Psoas muscle (tissue), 8 donors: ENCODE measurements around the gene TSC22D3. TPM values are rescaled to one million over a fixed set of nuclear protein-coding genes. Genes with fewer than 3 reads are reported as not detected.

Source experiments
- ATAC-seq, 4 donors: fragments of 200-7000 bp; cut with Tn5 transposase; one replicate each; pipeline ENCODE4 v1.9.1; 2020; ENCODE audit warnings: moderate library complexity in 3 of 4, mild to moderate bottlenecking in 2 of 4
- DNase-seq, 2 donors: peaks; one replicate each; pipeline ENCODE4 v3.0.0-alpha.2; 2020
- H3K27ac ChIP-seq: fragments of 200-600 bp; one replicate; pipeline ENCODE4 v1.8.0; 2022
- H3K27me3 ChIP-seq, 3 donors: fragments of 200-600 bp in 1 of 3; one replicate each; pipeline versions ENCODE4 v1.6.1 to v1.8.0; 2013 to 2022; ENCODE audit warnings: low read length in 2 of 3, mild to moderate bottlenecking in 2 of 3, moderate library complexity in 1 of 3; ENCODE audit not compliant: insufficient read depth in 3 of 3
- H3K36me3 ChIP-seq, 2 donors: fragments of 200-600 bp in 1 of 2; one replicate each; pipeline versions ENCODE4 v1.6.1 to v1.8.0; 2013 to 2022; ENCODE audit warnings: low read depth in 1 of 2, mild to moderate bottlenecking in 1 of 2, moderate library complexity in 1 of 2; ENCODE audit not compliant: insufficient read depth in 1 of 2
- H3K4me1 ChIP-seq: fragments of 200-600 bp; one replicate; pipeline ENCODE4 v1.8.0; 2022
- H3K4me3 ChIP-seq: fragments of 200-600 bp; one replicate; pipeline ENCODE4 v1.8.0; 2022; ENCODE audit warnings: mild to moderate bottlenecking
- H3K9me3 ChIP-seq: fragments of 200-600 bp; one replicate; pipeline ENCODE4 v1.8.0; 2022
- CTCF ChIP-seq: fragments of 200-600 bp; IDR thresholded peaks from one replicate; pipeline ENCODE4 v1.8.0; 2022; ENCODE audit warnings: antibody characterized with exemption
- WGBS, 3 donors: extraction: QIAGEN DNeasy Blood & Tissue Kit; methylation state at CpG; one replicate each; pipeline versions ENCODE4 v1.1.6 to v1.1.7; 2013; 5-methylcytosine and 5-hydroxymethylcytosine counted together
- intact Hi-C, 2 donors: fragments of 100-400 bp; cut with DNase I; formaldehyde crosslinking; loops; one replicate each; pipeline versions ENCODE4 v1.11.0 to v1.14.2; 2022
- polyA plus RNA-seq, 3 donors: library from polyadenylated mRNA; stranded (reverse); fragments of 200-250 nt; gene quantifications; one replicate each; pipeline ENCODE4 v1.2.3, GENCODE V29; 2013
- total RNA-seq, 4 donors: library from RNA; stranded (reverse); fragmentation: NEBNext Ultra II Directional in 2 of 4; extraction: Animal tissue kit (Norgen Biotek cat#: 25700) in 2 of 4; gene quantifications; one replicate each; pipeline versions ENCODE4 v1.2.1 to v1.2.4, GENCODE V29; 2021 to 2023
- donor health status: healthy with polysubstance abuse.
- donor health status: DM: no; HTN: no; CAD: no; lungs with moderate emphysema.
- donor health status: Bipolar disorder and iron deficiency.
- donor health status: healthy.
- donor health status: DM: yes; HTN: yes; CAD: no.
- donor health status: DM: no; HTN: no; CAD: no.
- donor health status: DM: no; HTN: no; CAD: no.
- donor health status: DM: yes; HTN: yes; CAD: no.

Gene TSC22D3
- total and polyA plus RNA-seq, 7 donors, result 23.7 to 1,236 (median 310) TPM

GRCh38 chrX:107748506-107748905 is 27.1 kb downstream of the TSC22D3 start:
- H3K9me3 ChIP-seq, result no peaks in the 10 kb centered on the region

DNA sequence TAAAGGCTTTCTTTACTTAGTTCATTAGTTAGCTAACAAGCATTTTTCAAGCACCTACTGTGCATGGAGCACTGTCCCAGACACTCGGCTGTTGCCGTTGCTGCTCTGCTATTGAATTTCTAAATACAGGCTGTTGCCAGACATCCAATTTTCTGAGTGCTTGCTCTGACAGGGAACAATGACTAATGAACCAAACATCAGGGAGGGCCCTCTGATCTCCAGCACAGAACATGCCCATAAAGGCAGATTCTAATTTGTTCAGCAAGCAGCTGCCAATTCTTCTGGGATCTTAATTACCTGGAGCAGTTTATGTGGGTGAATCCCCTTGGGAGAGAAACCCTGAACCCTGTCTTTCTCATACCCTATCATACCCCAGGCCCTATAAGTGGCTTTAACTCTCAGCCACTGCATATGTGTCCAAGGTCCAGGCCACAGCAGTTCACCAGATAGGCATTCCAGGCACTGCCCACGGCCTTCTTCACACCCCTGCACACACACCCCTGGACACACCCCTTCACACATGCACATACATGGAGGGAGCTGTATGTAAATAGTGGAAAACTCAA is 27.9 kb downstream of the TSC22D3 start:
- H3K4me1 ChIP-seq, result peaks cover 68% of the 10 kb centered on the region
- ATAC-seq, result peak; percentile 82 to 89 (median 87)

More at GRCh38 chrX:107748506-107748905, 27.1 kb downstream of the TSC22D3 start:
- Histone ChIP-seq H3K4me3 (no peak overlapping the region), H3K27me3 (no peaks in the 10 kb centered on the region), H3K36me3 (no peaks in the 10 kb centered on the region), H3K27ac (peak overlapping the region; percentile 84), H3K4me1 (peaks cover 62% of the 10 kb centered on the region)
- DNase-seq (no peak), ATAC-seq (no peak)
- WGBS, 3 donors, result 55 to 63% (median 58%) methylated on average over 6 of the region's 6 CpGs
- intact Hi-C loops, result no loop called here
- no peak for TF ChIP-seq CTCF

GRCh38 chrX:107744868-107745267 is 30.7 kb downstream of the TSC22D3 start:
- H3K4me1 ChIP-seq, result peaks cover 76% of the 10 kb centered on the region
- intact Hi-C loops, result no loop called here
- ATAC-seq (no peak), DNase-seq (no peak)
- TF ChIP-seq CTCF, result no peak
- H3K27me3 ChIP-seq, result peaks cover 0 to 11% (median 0%) of the 10 kb centered on the region in 3 donors
- H3K4me3 ChIP-seq, result no peak overlapping the region
- 60 to 82% (median 69%) methylated on average over 2 of the region's 2 CpGs for WGBS, 3 donors
- H3K36me3 ChIP-seq, result no peaks in the 10 kb centered on the region
- H3K9me3 ChIP-seq, result no peaks in the 10 kb centered on the region
- no peak overlapping the region for H3K27ac ChIP-seq

More for the DNA sequence above, 27.9 kb downstream of the TSC22D3 start:
- TF ChIP-seq CTCF, result no peak
- Histone ChIP-seq H3K9me3 (no peaks in the 10 kb centered on the region), H3K4me3 (no peak overlapping the region), H3K27me3 (peaks cover 0 to 5% (median 0%) of the 10 kb centered on the region in 3 donors), H3K27ac (peak overlapping the region; percentile 84), H3K36me3 (no peaks in the 10 kb centered on the region)
- WGBS, 3 donors, result 10 to 20% (median 15%) methylated on average over 3 of the region's 3 CpGs
- DNase-seq, result no peak
- intact Hi-C loops, result no loop called here

DNA sequence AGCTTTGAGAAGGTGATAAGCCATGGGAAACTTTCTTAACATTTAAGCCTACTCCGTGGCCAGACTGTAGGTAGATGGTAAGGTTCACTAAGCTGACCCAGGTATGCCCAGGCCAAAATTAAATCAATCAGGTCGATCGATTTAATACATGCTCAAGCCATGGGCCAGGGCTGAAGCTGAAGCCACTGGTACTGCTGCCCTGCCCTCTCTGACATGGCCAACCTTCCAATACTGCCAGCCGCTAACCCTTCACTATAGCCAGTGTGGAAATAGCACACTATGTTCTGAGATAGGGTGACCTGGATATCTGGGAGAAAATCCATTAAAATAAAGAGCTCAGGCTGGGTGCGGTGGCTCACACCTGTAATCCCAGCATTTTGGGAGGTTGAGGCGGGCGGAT is 31.6 kb downstream of the TSC22D3 start:
- H3K4me1 ChIP-seq, result peaks cover 76% of the 10 kb centered on the region
- ATAC-seq (no peak), DNase-seq (no peak)
- TF ChIP-seq CTCF, result no peak
- intact Hi-C loops, result no loop called here
- H3K27ac ChIP-seq, result peak overlapping the region; percentile 88
- H3K9me3 ChIP-seq, result no peaks in the 10 kb centered on the region
- no peak overlapping the region for H3K4me3 ChIP-seq
- 79 to 94% (median 81%) methylated on average over 7 of the region's 7 CpGs for WGBS, 3 donors
- no peaks in the 10 kb centered on the region for H3K36me3 ChIP-seq
- peaks cover 0 to 11% (median 0%) of the 10 kb centered on the region in 3 donors for H3K27me3 ChIP-seq
